Measurements from ENCODE around the gene BCL3. TPM values are rescaled to one million over a fixed set of nuclear protein-coding genes. Genes with fewer than 3 reads are reported as not detected.

Gene BCL3
- total RNA-seq, 1 experiment from 2014 or later: 7.3 TPM

Other genes starting within 250 kb of the BCL3 start
- gene ZNF180, start 248.2 kb upstream of the BCL3 start, total RNA-seq (2014; rRNA removed; shearing (Covaris generic)): 7.1 and 8.7 TPM in 2 replicates
- gene CEACAM20, start 219.0 kb upstream of the BCL3 start, total RNA-seq (2014; rRNA removed; shearing (Covaris generic)): not detected in 2 replicates
- not detected in 2 replicates for gene IGSF23, start 135.1 kb upstream of the BCL3 start, total RNA-seq (2014; rRNA removed; shearing (Covaris generic))
- 42.3 and 49.0 TPM in 2 replicates for gene PVR, start 104.8 kb upstream of the BCL3 start, total RNA-seq (2014; rRNA removed; shearing (Covaris generic))
- 0.17 and 1.1 TPM in 2 replicates for gene CEACAM19, start 77.2 kb upstream of the BCL3 start, total RNA-seq (2014; rRNA removed; shearing (Covaris generic))
- not detected in 2 replicates for gene CEACAM16, start 49.6 kb upstream of the BCL3 start, total RNA-seq (2014; rRNA removed; shearing (Covaris generic))
- gene CBLC, start 29.2 kb downstream of the BCL3 start, total RNA-seq (2014; rRNA removed; shearing (Covaris generic)): 15.3 and 16.3 TPM in 2 replicates
- gene BCAM, start 60.4 kb downstream of the BCL3 start, total RNA-seq (2014; rRNA removed; shearing (Covaris generic)): 23.9 and 24.2 TPM in 2 replicates
- gene NECTIN2, start 97.6 kb downstream of the BCL3 start, total RNA-seq (2014; rRNA removed; shearing (Covaris generic)): 152 and 207 TPM in 2 replicates
- 160 and 204 TPM in 2 replicates for gene TOMM40, start 142.5 kb downstream of the BCL3 start, total RNA-seq (2014; rRNA removed; shearing (Covaris generic))
- 826 and 994 TPM in 2 replicates for gene APOE, start 157.1 kb downstream of the BCL3 start, total RNA-seq (2014; rRNA removed; shearing (Covaris generic))
- gene APOC1, start 165.9 kb downstream of the BCL3 start, total RNA-seq (2014; rRNA removed; shearing (Covaris generic)): 65.6 and 139 TPM in 2 replicates
- gene APOC4, start 193.5 kb downstream of the BCL3 start, total RNA-seq (2014; rRNA removed; shearing (Covaris generic)): not detected in 2 replicates
- gene APOC2, start 197.3 kb downstream of the BCL3 start, total RNA-seq (2014; rRNA removed; shearing (Covaris generic)): not detected in 2 replicates
- 38.5 and 64.1 TPM in 2 replicates for gene CLPTM1, start 206.7 kb downstream of the BCL3 start, total RNA-seq (2014; rRNA removed; shearing (Covaris generic))

All from H7 (cell line).